Measurements from ENCODE around the gene COPZ1. TPM values are rescaled to one million over a fixed set of nuclear protein-coding genes. Genes with fewer than 3 reads are reported as not detected.

The COPZ1 gene
- total RNA-seq, 2 donors from 2014 or later = 79.2 to 154 TPM

- Histone ChIP-seq H3K9me3 (no peaks in the 10 kb centered on the region), H3K27me3 (no peaks in the 10 kb centered on the region), H3K4me1 (peaks cover 3 to 57% of the 10 kb centered on the region in 2 donors), H3K4me3 (no peak overlapping the region), H3K27ac (no peak overlapping the region), H3K36me3 (peaks cover 74% of the 10 kb centered on the region)
- TF ChIP-seq CTCF (IDR thresholded peaks at IDR 0.05) = no peak
- DNase-seq (ENCODE audit: low spot score) = no peak
Measured at GRCh38 chr12:54286042-54287030, 38.6 kb upstream of the COPZ1 start.

- no peak overlapping the region for H3K27ac ChIP-seq
- no peak for TF ChIP-seq CTCF (IDR thresholded peaks at IDR 0.05)
- peaks cover 62% of the 10 kb centered on the region for H3K36me3 ChIP-seq
- no peak for DNase-seq (ENCODE audit: low spot score)
- no peaks in the 10 kb centered on the region for H3K27me3 ChIP-seq
- H3K9me3 ChIP-seq = no peaks in the 10 kb centered on the region
- peaks cover 3 to 45% of the 10 kb centered on the region in 2 donors for H3K4me1 ChIP-seq
- no peak overlapping the region for H3K4me3 ChIP-seq
Measured at GRCh38 chr12:54287261-54288157, 37.4 kb upstream of the COPZ1 start.

GRCh38 chr12:54292083-54292930 is 32.6 kb upstream of the COPZ1 start:
- Histone ChIP-seq H3K9me3 (no peaks in the 10 kb centered on the region), H3K36me3 (peaks cover 15% of the 10 kb centered on the region), H3K4me1 (peaks cover 0 to under 1% of the 10 kb centered on the region in 2 donors), H3K27me3 (no peaks in the 10 kb centered on the region), H3K4me3 (no peak overlapping the region), H3K27ac (no peak overlapping the region)
- TF ChIP-seq CTCF (IDR thresholded peaks at IDR 0.05) = no peak
- no peak for DNase-seq (ENCODE audit: low spot score)

GRCh38 chr12:54292931-54293241 is 32.0 kb upstream of the COPZ1 start:
- no peak overlapping the region for H3K4me3 ChIP-seq
- no peak overlapping the region for H3K27ac ChIP-seq
- H3K27me3 ChIP-seq = no peaks in the 10 kb centered on the region
- DNase-seq (ENCODE audit: low spot score) = no peak
- H3K4me1 ChIP-seq = no peaks in the 10 kb centered on the region
- H3K9me3 ChIP-seq = no peaks in the 10 kb centered on the region
- no peak for TF ChIP-seq CTCF (IDR thresholded peaks at IDR 0.05)
- peaks cover 9% of the 10 kb centered on the region for H3K36me3 ChIP-seq
